Measurements from ENCODE around the gene RAET1L.

GRCh38 chr6:149974825-149975224 lies 50.5 kb downstream of the RAET1L start:
- TF ChIP-seq, protein P1, sequence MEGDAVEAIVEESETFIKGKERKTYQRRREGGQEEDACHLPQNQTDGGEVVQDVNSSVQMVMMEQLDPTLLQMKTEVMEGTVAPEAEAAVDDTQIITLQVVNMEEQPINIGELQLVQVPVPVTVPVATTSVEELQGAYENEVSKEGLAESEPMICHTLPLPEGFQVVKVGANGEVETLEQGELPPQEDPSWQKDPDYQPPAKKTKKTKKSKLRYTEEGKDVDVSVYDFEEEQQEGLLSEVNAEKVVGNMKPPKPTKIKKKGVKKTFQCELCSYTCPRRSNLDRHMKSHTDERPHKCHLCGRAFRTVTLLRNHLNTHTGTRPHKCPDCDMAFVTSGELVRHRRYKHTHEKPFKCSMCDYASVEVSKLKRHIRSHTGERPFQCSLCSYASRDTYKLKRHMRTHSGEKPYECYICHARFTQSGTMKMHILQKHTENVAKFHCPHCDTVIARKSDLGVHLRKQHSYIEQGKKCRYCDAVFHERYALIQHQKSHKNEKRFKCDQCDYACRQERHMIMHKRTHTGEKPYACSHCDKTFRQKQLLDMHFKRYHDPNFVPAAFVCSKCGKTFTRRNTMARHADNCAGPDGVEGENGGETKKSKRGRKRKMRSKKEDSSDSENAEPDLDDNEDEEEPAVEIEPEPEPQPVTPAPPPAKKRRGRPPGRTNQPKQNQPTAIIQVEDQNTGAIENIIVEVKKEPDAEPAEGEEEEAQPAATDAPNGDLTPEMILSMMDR (IDR thresholded peaks at IDR 0.05), result no peak
- no peak for TF ChIP-seq POLR2AphosphoS5 (IDR thresholded peaks at IDR 0.05)
